G401.6 (cell line): Measurements from ENCODE around the gene GALNTL6.
"Not testable (repeated sequence)": the region's sequence is repeated elsewhere in the genome, so short reads cannot be mapped to it uniquely, and the experiment has no call there.

ENCODE experiments used
- FAIRE-seq: peaks from 2 replicates; lab custom pipeline; 2012; peaks lifted over from hg19 to GRCh38; lab: Jason Lieb, UNC

Gene GALNTL6

DNA sequence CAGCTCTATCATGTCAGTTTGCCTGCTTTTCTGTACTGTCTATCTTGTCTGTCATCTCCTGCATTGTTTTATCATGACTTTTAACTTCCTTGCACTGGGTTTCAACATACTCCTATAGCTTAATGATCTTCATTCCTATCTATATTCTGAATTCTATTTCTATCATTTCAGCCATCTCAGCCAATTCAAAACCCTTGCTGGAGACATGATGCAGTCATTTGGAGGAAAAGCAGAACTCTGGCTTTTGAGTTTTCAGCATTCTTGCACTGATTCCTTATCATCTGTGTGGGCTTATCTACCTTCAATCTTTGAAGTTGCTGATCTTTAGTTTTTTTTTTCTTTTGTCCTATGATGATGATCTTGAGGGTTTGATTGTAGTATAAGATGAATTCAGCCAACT is 861.6 kb downstream of the GALNTL6 start:
- FAIRE-seq = no peak

DNA sequence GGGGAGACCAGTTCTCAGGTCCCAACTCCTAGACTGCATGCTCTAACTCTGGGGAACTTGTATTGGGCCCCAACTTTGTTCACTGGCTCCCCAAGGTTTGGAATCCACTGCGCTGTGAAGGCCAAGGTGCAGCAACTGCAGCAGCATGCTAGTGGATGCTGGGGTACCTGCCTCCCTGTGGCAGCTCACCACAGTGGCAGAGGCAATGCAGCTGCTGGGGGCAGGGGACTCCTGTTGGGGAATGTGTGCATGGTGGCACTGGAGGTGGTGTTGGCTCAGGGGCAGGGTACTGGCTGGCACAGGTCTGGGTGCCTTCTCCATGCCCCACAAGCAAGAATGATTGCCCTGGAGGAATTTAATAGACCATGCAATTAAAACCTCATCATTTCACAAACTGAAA is 862.0 kb downstream of the GALNTL6 start:
- FAIRE-seq = no peak

- FAIRE-seq = no peak
Measured at GRCh38 chr4:172680691-172681090, 867.5 kb downstream of the GALNTL6 start.

GRCh38 chr4:172683021-172683420 is 869.8 kb downstream of the GALNTL6 start:
- FAIRE-seq = no peak

GRCh38 chr4:172686021-172686420 is 872.8 kb downstream of the GALNTL6 start:
- no peak for FAIRE-seq

GRCh38 chr4:172688534-172688933 is 875.3 kb downstream of the GALNTL6 start:
- no peak for FAIRE-seq

DNA sequence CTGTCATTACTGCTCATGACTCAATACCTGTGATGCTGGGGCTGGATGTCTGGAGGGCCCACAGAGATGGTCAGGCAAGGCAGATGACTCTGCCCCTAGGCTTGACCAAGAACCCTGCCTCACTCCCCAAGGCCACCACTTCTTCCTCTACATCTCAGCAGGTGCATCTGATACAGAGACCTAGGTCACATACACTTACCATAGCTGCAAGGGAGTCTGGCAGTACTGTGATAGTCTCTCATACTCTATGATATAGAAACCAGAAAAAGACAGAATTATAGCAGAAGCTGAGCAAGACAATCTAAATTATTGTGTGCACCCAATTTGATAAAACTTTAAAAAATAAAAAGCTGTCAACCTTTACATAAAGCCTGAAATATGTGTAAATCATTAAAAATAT is 878.3 kb downstream of the GALNTL6 start:
- no peak for FAIRE-seq

DNA sequence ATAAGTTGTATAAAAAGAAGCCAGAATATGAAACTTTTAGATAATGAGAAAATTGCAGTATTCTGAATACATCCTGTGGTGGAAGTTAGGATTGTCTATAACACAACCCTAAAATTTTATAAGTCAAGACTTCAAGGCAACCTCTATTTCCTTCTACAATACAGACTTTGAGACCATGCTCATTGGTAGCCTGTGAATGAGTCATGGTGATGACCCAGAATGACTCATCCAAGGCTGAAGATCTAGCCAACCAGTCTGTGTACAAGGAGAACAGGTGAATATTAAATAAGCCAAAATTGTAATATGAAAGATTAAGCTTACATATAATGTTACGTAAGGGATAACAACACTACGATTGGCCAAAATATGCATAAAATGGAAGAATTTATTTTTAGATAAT is 879.5 kb downstream of the GALNTL6 start:
- FAIRE-seq = no peak

DNA sequence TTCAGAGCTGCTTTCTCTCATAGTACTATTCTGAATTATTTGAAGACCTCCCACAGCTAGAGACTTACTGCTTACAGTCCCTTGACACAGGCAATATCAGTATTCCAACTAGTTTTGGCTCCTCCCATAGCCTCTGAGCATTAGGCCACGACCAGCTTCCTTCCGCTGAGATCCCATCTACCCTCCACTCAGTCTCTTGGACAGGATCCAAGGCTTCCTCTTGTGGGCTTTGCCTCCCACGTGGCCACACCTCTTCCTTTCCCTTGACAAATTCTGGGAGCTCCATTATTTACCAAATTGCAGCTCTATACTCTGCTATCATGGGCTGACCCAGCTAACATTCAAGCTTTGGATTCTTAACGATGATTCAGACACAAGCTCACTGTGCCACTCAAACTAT is 885.1 kb downstream of the GALNTL6 start:
- FAIRE-seq = no peak

DNA sequence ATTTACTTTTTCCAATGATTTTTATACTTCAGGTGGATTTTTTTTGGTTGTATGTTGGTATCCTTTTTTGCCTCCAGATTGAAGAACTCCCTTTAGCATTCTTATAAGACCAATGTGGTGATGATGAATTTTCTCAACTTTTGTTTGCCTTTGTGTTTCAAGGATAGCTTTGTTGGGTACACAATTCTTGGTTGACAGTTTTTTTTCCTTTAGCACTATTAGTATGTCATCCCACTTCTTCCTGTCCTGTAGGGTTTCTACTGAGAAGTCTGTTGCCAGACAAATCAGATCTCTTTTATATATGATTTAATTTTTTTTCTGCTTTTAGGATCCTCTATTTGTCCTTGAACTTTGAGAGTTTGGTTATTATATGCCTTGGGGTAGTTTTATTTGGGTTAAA is 892.4 kb downstream of the GALNTL6 start:
- no peak for FAIRE-seq

DNA sequence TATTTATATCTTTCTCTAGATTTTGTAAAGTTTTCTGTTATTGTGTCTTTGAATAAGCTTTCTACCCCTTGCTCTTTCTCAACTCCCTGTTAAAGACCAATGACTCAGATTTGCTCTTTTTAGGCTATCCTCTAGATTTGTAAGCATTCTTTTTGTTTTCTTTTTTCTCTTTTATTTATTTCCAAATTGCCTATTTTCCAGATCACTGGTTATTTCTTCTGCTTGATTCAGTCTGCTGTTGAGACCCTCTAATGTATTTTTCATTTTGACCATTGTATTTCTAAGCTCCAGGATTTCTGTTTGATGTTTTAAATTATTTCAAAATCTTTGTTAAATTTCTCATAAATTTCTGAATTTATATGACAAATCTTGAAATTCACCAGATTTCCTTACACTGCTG is 892.8 kb downstream of the GALNTL6 start:
- no peak for FAIRE-seq

- no peak for FAIRE-seq
Measured at GRCh38 chr4:172707622-172708021, 894.4 kb downstream of the GALNTL6 start.

DNA sequence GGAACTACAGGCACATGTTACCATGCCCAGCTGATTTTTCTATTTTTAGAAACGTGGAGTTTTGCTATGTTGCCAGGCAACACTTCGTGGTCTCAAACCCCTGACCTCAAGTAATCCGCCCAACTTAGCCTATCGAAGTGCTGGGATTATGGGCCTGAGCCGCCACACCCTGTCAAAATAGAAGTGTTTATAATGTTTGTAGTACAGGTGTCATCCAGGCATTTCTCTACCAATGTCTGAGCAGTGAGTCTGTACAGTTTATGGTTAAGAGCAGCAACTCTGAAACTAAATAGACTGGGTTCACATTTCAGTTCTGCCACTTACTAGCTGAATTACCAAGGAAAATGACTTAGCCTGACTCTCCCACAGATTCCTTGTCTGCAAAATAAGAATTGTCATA is 895.0 kb downstream of the GALNTL6 start:
- FAIRE-seq = no peak

DNA sequence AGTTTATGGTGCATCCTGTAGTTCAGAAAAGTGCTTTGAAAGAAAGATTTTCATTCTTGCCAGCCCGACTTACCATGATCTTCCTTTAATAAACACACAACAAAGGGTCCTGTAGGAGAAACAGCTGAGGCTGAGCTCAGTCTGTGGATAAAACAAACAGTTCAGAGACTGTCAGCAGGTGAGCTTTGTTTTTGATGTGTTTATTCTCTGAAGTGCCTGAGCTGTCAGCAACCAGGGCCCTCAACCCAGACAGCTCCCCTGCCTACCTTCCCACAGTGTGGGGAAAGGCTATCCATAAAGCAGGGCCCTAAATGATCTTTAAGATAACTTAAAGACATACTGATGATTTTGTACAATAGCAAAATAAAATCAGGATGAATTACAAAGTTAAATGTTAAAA is 896.2 kb downstream of the GALNTL6 start:
- FAIRE-seq = no peak

- no peak for FAIRE-seq
Measured at GRCh38 chr4:172716291-172716690, 903.1 kb downstream of the GALNTL6 start.

DNA sequence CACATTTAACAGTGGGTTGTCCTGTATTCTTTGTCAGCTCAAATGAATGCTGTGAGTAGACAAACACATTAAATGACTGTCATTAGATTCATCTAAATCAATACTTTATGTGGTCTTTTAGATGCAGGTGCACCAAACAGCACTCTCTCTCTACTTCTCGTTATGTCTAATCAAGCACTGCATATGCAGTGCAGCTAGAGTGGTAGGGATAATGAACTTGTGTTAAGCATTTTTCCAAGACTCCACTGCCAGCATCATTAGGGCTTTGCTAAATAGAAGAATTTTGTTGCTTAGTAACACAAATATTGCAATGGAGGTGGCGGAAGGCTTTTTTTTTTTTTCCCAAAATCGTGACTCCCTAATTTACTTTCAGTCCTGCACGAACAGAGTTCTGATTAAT is 908.5 kb downstream of the GALNTL6 start:
- FAIRE-seq = no peak

DNA sequence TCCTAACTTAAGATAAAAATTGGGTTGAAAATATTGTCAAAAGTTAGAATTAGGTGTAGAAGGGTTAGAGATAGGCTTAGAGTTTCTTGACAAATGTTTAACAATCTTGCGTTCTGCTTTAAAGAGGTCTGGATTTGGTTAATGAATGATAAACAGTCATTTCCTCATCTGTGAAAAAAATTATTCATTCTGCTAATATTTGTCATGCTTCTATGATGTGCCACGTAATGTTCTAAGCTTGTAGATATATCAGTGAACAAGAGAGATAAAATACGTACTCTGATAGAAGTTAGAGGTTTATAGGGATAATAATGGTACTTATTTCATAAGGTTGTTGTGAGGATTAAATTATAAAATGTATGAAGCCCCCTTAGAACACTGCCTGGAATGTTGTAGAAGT is 912.4 kb downstream of the GALNTL6 start:
- no peak for FAIRE-seq

DNA sequence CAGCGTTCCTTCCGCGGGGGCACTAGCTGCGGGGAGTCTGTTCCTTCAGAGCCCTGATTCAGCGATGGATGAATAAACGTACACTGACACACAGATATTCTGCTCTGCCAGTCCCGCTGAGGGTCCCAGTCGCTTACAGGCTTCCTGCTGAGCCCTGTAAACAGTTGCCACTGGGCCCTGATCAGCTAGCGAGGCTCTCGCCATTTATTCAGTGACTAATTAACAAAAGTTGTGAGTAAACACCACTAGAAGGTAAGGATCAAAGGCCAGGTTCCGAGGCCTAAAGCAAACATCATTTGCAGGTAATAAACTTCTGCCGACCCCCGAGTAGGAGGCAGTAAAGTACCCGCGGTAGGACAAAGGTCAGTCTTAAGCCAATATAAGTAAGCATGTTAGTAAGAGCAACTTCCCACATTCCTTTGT is 912.8 kb downstream of the GALNTL6 start:
- FAIRE-seq = no peak

DNA sequence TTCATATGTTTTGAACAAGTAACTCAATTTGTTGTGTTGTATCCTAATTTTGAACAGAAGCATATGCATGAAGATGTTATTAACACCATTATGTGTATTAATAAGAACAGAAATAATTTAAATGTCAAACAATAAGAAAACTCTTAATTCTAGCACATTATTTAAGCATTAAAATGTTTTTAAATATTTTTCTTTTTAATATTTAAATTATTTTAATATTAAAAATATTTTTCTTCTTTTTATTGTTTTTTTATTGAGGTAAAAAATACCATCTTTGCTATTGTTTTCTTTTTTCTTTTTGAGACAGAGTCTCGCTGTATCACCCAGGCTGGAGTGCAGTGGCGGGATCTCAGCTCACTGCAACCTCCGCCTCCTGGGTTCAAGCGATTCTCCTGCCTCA is 914.4 kb downstream of the GALNTL6 start:
- FAIRE-seq = peak; percentile 67

- FAIRE-seq = not testable (repeated sequence)
Measured at GRCh38 chr4:172733645-172734044, 920.4 kb downstream of the GALNTL6 start.

- FAIRE-seq = no peak
Measured at GRCh38 chr4:172734555-172734954, 921.4 kb downstream of the GALNTL6 start.

DNA sequence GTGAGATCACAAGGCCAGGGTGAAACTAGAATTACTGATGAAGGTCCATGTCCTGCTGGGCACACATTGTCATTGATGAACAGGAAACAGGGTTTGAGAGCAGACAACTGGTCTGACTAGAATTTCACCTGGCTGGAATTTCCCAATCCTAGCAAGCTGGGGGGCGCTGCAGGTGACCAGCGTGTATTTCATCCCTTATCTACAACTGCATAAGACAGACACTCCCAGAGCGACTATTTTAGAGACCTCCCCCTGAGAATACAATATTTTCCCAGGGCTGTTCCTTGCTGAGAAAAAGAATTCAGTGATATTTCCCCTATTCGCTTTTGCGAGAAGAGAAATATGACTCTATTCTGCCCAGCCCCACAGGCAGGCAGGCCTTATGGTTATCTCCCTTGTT is 922.8 kb downstream of the GALNTL6 start:
- FAIRE-seq = no peak

- no peak for FAIRE-seq
Measured at GRCh38 chr4:172740434-172740833, 927.2 kb downstream of the GALNTL6 start.

- no peak for FAIRE-seq
Measured at GRCh38 chr4:172750910-172751309, 937.7 kb downstream of the GALNTL6 start.

DNA sequence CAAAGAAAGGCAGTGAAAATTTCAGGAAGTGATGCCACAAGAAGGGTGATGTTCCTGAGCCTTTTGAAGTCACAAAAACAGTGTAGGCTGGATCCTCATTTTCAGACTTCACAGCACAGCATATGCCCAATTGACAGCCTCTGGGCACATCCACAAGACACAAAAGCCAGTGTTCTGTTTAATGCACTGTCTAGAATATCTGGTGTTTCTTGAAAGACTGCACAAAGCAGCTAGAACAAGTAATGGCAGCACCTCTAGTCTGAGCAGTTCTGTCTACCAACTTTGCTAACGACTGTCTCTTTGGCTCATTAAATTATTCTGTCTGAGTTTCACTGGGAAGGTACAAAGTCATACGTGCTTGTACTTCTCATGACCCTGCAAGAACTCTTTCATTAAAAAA is 938.3 kb downstream of the GALNTL6 start:
- FAIRE-seq = no peak
